IPS-NIHi11 (cell line): ENCODE data around the gene LIN28A.
A peak's percentile ranks its signal among the peaks of the same experiment; 100 is the strongest.

Experiments
- DNase-seq: peaks from one replicate; pipeline ENCODE4 v3.0.0; 2012; ENCODE audit warnings: mixed read lengths, low spot score

Gene LIN28A

DNA sequence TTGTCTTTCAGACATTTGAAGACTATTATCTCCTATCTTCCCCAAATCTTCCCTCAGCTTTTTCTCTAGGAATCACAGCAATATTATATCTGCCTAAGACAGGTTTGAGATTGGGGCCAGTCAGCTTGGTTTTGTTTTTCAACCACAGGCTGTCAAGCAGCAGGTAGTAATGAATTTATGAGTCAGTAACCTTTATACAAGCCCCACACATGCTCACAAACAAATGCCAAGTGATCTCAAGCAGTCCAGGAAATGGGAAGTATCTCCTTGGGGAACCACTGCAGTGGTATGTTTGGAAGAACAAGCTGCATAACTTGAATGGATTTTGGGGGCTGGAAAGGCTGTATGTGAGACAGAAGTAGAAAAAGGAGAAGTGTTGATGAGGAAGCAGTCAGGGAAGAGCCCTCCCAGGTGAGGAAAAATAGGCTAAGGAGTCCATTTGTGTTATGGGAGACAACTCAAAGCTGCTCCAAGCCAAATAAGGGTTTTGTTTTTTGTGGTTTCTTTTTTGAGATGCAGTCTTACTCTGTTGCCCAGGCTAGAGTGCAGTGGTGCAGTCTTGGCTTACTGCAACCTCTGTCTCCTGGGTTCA is 23.6 kb downstream of the LIN28A start:
- DNase-seq: no peak

DNA sequence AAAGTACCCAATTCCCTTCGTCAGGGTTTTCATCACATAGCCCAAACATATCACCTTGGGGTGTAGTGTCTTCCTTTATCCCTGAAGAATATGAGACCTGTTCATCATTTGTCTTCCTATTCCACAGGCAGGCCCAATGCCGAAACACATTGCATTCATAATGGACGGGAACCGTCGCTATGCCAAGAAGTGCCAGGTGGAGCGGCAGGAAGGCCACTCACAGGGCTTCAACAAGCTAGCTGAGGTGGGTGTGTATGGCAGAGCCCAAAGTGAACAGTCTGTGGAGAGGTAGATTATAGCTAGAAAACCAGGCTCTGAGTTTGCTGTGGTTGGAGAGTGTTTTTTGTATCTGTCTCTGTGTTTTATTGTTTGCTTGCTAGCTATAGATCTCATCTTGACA is 27.4 kb downstream of the LIN28A start:
- DNase-seq: no peak

DNA sequence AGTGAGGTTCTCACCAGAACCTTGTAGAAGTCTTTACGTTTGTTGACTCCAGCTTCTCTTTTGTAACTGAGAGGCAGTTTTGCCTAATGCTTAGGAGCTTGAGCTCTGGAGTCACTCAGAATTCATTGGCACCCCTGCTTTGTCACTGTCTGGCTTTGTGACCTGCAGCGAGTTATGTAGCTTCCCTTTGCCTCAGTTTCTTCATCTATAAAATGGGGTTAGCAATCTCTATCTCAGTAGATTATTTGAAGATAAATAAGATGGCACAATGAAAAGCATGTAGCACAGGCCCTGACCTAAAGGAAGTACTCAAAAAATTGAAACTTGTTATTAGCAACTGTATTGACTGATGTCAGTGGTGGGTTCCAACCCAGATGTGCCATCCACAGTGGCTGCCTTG is 29.6 kb downstream of the LIN28A start:
- no peak for DNase-seq

DNA sequence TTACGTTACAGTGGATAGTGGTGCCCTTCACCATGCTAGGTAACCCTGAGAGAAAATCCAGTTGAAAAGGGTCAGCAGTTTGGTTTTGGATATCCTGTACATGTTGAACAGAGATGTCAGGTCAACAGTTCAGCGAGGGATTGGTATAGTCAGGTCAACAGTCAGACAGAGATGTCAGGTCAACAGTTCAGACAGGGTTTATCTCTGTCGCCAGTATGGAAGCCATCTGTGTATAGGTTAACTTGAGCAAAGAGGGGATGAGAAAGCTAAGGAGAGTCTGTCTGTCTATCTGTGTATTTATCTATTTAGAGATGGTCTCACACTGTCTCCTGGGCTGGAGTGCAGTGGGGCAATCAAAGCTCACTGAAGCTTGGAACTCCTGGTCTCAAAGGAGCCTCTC is 39.3 kb downstream of the LIN28A start:
- DNase-seq: no peak

DNA sequence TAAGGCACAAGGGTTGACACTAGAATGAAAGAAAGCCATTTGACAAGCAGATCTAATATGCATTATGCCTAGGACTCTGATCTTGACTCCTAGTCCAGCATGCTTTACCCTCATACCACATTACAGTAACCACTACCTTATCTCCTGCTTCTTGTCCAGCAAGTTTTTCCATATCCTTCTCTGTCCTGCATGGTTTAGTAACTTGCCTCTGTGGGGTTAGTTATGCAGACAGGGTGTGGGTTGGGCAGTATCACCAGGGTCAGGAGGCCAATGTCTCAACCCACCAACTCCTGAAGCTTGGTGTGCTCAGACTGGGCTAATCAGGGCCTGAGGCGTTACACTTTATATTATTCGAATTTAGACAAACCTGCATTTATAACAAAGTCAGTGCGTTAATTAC is 40.3 kb downstream of the LIN28A start:
- no peak for DNase-seq

DNA sequence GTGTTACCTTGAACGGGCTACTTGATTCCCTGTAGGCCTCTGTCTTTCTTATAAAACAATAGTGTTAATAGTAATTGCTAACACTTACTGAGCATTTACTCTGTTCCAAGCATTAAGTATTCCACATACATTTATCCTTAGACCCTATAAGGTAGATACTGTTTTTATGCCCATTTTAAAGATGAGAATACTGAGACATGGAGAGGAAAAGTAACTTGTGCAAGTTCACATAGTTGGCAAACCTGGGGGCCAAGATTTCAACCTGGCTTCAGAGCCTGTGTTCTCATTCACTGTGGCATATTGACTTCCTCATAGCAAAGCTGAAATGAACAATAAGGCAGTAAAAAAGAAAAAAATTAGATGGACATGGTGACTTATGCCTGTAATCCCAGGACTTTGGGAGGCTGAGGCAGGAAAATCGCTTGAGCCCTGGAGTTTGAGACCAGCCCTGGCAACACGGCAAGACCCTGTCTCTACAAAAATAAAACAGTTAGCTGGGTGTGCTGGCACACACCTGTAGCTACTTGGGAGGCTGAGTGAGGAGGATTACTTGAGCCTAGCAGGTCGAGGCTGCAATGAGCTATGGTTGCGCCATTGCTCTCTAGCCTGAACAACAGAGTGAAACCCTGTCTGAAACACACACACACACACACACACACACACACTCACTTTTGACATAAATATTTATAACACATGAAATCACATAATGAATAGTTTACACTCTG is 42.0 kb downstream of the LIN28A start:
- DNase-seq: no peak

DNA sequence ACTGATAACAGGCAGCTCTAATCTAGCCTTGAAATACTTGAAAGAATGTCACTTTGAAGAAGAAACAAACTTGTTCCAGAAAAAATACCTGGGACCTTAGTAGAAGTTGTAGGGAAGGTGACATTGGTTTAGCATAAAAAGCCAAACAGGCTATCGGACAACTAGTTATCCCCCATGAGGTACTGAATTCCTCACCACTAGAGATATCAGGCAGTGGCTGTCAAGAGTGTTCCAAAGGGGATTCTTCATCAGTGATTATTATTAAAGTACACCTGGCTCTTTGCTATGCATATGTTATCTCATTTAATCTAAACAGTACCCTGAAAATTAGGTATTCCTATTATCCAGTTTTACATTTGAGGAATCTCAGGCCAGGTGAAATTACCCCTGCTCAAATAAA is 48.5 kb downstream of the LIN28A start:
- DNase-seq: no peak

DNA sequence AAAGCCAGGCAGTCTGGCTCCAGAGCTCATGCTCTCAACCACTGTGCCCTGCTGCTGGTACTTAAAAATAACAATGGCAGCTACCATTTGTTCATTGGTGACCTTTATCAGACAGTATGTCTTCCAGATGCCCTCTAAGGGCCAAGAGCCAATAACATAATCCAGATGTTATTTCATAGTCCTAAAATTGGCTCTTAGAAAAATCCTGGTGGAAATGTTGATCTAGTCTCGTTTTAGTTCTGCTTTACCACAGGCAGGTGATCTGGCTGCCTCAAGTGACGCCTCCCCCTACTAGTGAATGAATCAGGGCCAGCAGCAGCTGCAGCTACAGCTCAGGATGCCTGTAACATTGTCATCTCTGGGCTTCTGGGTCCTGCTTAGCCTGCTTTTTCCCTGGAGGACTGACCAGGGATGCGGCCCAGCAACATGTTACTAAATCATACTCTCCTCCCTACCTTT is 49.0 kb downstream of the LIN28A start:
- no peak for DNase-seq

DNA sequence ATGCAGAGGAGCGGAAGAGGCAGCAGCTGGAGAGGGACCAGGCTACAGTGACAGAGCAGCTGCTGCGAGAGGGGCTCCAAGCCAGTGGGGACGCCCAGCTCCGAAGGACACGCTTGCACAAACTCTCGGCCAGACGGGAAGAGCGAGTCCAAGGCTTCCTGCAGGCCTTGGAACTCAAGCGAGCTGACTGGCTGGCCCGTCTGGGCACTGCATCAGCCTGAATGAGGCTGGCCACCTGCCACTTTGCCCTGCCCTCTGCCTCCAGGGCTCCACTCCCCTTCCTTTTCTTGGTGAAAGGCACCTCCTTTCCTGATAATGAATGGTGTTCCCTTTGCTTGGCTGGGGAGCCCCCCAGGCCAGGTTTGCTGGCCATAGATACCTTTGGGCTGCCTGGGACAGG is 58.3 kb downstream of the LIN28A start:
- no peak for DNase-seq

DNA sequence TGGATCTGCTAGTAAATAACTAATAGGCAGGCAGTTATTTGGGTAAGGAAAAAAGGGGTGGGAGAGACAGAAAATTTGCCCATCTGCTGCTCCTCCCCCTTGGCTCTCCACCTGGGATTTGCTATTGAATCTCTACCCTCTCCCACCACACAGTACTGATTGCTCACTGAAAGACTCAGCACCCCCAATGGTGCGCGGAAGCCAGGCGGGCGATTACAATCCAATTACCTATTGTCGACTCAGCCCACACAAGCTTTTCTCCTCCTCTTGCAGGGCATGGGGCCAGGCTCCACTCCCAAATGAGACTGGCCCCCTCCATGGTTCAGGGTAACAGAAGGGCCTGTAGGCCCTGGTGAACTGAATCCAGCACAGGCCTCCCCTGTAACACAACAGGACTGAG is 58.9 kb downstream of the LIN28A start:
- no peak for DNase-seq

DNA sequence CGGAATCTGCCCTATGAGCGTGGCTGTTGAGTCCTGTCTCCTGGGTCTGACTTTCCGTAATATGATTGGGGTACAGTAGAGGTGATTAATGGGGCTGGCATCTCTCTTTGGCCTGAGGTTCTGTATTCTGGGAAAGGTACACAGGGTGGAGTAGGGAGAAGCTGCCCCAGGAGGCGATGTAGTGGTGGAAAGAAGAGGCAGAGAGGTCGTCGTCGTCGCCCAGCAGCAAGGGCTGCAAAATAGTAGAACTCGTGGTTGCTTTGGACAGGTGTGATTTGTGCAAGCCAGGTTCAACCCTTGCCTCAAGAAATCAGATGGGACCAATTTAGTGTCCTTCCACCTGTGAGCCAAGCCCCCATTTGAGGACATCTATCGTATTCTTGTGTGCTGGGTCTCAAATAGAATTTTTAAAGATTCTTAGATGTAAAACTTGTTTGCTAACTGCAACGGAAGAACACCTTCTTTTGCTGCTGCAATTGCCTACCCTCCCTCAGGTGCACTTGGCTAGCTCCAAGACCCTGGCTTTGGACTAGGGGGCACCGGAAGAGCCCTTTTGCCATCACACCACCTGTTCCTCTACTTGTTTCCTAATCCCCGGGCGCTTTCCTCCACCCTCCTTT is 60.4 kb downstream of the LIN28A start:
- DNase-seq: no peak

DNA sequence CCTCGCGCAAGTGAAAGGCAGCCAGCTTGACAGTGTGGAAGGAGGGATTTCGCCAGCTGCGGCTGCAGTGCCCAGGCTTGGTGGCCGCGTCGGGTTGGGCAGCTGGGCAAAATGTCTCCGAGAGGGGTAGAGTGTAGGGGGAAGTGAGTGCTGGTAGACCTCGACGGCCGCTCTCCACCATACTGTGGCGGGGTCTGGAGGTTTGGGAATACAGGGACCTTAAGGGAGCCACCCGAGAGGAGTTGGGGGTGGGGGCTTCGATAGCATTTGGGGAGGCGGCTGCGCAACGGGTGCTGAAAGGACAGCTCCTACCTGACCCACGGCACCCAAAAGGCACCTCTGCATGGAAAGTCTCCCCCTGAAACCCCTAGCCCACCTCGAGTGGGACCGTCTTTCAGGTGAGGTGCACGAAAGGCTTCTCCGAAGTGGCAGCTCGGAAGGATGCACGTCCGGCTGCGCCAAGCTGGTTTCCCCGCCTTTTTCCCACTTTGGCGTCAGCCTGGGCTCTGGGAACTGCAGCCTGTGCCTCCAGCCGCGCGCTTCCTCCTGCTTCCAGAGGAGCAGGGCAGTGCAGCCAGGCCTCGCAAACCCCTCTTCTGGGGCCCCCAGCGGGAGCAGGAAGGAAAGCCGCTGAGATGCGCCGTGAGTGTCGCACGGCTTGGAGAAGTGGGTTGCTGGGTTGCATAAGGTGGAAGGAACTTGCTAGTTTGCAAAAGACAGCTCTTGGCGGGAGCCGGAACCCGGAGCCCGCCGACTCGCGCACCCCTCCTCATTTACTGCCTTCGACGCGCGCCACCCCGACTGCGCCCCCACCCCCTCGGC is 61.1 kb downstream of the LIN28A start:
- DNase-seq: peak; percentile 42

DNA sequence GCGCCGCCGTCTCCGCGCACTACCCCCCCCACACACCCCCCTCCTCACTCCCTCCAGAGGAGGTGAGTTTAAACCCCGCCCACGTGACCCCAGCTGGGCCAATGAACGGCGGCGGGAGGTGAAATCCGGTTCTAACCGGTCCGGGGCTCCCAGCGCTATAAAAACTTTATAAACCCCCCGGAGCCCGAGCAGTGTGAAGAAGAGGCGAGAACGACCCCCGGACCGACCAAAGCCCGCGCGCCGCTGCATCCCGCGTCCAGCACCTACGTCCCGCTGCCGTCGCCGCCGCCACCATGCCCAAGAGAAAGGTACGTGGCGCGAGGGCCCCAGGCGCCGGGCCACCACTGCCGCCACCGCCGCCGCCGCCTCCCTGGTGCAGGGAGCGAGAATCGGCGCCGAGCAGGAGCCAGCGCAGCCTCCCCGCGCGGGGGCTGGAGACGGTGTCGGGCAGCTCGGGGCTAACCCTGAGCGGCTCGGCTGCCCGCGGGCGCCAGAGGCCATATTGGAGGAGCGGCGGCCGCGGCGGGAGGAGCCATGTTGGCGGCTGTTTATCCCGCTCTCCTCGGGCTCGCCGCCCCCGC is 61.8 kb downstream of the LIN28A start, which contains the start of gene HMGN2:
HMGN2 (plus strand) TSS at position 121 of the 581 bp plus-strand sequence; CDS start at position 294, 173 bp downstream.
- peak; percentile 85 for DNase-seq

DNA sequence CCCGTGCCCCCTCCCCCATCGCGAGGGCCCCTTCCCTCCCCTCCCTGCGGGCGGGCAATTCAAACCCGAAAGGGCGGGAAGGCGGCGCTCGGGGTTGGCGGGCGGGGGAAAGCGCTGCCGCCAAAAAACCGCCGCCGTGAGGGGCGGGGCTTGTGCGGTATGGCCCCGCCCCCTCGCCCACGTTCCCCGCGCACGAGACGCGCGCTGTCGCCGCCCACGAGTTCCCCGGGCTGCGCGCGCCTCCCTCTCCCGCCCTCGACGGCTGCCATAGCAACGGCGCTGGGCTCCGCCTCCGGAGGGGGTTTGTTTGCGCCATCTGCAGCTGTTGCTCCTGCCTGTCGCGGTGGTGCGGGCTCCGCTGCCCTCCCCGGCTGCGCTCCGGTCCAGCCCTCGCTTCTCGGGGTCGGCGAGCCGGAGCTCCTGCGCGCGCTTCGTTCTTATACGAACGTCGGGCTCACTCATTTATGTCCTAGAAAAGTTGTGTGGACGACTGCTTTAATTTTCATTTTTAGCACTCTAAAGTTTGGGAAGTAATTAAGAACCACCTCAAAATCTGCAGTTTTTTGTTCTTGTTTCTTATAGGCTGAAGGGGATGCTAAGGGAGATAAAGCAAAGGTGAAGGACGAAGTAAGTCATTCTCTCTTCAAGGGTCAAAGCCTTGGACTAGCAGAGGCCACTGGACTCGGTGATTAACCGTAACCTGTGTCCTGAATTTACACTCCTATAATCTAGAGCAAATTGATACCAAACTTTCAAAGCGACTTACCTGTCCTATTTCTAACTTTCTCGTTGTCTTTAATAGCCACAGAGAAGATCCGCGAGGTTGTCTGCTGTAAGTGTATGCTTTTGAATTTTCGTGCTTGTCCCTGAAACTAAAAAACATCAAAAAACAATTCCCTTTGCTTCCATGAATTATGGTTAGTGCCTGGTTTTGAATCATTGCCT is 62.6 kb downstream of the LIN28A start:
- DNase-seq: peak; percentile 95

DNA sequence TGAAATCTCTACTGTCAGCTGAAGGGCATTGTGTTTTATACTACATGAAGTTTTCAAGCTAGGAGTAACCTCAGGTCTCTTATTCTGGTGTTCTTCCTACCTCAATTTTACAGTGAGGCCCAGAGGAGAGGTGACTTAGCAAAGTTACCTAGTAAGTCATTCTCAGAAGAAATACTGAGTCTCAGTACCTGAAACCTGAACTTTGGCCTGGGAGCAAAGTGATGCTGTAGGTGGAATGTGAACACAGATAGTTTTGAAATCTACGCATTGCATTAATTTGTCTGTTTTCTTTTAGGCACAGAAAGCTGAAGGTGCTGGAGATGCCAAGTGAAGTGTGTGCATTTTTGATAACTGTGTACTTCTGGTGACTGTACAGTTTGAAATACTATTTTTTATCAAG is 64.2 kb downstream of the LIN28A start:
- no peak for DNase-seq

DNA sequence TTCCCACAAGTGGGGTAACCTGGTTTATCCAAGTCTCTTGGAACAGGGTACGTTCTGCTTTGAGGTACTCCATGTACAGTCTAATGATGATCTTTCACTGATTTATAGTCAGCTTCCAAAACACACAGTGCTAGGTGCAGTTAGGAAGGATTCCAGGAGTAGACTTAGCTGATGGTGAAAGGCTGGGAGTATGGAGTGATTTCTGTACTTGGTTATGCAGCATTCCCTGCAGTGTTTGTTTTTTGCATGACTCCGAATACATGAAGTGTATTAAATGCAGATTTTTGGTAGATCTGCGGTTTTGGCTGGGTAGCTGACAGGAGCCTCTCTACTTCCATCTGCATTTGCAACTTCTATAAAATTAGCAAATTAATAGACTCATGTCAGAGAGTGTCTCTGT is 65.4 kb downstream of the LIN28A start:
- DNase-seq: no peak

DNA sequence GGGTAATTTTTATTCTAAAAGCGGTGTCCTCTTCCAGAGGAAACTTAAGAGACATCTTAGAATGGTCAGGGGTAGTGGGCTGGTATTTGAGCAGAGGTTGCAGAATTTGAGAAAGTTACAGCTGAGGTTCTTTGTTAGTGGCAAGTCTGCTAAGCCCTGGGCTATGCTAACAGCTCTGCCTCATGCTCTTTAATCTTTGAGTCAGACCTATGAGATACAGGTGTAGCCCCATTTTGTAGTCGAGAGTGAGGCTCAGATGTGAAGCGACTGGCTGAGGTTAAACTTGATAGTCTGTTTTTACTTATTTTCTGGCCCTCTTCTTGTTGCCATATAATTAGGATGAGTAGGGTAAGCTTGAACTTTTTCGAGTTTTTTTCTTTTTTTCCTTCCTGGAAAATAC is 66.3 kb downstream of the LIN28A start:
- no peak for DNase-seq

DNA sequence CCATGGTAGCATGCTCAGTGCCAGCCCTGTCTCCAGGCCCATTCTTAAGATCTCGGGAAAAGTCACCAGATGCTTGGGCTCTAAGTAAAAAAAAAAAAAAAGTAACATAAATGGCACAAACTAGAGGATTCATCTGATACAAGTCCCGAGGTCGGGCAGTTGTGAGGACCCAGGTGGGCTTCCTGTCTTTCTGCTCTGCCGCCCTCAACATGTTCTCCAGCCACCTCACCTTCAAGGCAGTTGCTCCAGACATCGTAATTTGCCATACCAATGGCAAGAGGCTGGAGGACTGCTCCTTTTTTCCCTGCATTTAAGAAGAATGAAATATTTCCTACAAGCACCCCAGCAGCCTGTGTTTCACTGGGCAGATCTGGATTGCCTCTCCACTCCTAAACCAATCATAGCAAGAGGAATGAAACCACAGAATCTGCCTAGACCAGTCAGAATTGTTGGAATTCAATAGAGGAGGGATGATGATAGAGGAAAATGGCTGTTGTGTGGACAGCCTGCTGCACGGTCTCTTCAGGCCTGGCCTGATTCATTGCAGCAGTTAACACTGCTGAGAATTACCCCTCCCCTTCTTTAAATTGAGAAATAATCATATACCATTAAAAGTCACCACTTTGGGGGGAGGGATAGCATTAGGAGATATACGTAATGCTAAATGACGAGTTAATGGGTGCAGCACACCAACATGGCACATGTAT is 67.0 kb downstream of the LIN28A start:
- no peak for DNase-seq

DNA sequence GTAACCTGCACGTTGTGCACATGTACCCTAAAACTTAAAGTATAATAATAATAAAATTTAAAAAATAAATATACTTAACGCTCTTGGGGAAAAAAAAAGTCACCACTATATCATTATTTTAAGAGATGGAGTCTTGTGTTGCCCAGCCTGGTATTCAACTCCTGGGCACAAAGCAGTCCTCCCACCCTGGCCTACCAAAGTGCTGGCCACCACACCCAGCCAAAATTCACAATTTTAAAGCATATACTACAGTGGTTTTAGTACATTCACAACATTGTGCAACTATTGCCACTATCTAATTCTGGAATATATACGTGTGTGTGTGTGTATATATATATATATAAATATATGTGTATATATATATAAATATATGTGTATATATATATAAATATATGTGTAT is 67.5 kb downstream of the LIN28A start:
- DNase-seq: no peak

DNA sequence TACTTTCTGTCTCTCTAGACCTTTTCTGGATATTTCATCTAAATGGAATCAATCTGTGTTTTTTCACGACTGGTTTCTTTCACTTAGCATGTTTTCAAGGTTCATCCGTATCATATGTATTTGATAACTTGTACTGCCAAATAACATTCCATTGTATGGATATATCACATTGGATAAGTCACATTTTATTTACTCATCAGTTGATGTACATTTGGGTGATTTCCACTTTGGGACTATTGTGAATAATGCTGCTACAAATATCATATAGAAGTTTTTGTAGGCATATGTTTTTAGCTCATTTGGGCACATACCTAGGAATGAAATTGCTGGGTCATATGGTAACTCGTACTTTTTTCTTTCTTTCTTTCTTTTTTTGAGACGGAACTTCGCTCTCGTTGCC is 68.4 kb downstream of the LIN28A start:
- no peak for DNase-seq
